Measurements from ENCODE around the gene GYPE.

Gene GYPE

DNA sequence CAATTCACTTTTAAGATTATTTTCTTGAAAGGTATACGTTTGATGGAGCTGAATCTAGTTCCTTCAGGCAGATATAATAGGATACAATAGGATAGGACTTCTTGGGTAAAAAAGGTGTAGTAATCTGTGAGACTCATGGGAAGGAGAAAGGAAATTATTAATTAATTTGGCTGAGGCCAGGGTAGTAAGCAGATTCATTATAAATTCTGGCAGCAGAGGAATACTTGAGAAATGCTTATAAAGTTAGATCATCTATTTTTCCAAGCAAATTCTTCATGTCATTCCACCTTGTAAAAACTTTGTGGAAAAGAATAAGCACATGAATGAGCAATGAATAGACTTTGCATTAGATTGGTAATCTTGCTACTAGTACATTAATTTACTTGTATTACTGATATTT is 46.9 kb downstream of the GYPE start:
- TF ChIP-seq REST (IDR thresholded peaks at IDR 0.05; ENCODE audit: insufficient read depth in 1 of 2, low read depth in 2 of 2, low read length in 2 of 2) (no peak), FOXP2 (optimal IDR thresholded peaks at IDR 0.05; ENCODE audit: borderline replicate concordance, extremely low read depth, extremely low read length, insufficient read depth) (no peak), SIN3A (IDR thresholded peaks at IDR 0.05; ENCODE audit: borderline replicate concordance, insufficient read depth, low read length) (no peak), TAF1 (IDR thresholded peaks at IDR 0.05; ENCODE audit: borderline replicate concordance, insufficient read depth, low read length) (no peak), POLR2AphosphoS5 (IDR thresholded peaks at IDR 0.05; ENCODE audit: low read depth, low read length) (no peak)

Data from PFSK-1 (cell line).